Measurements from ENCODE around the gene RPN1.

RPN1 gene

DNA sequence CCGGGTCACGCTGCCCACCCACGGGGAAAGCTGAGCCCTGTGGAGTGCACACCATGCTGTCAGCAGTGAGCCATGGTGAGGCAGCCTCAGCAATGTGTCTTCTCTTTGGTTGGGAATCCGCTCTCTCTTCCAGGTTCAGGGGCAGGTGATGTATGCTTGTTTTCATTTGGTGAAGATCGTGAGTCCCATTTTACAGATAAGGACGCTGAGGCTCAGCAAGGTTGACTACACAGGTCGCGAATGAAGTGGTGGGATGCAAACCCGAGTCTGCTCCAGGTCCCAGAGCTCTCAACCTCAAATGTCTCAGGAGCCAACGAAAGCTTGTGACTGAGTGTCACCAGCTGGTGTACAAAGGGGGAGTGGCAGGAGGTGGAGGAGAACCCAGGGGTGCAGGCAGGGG is 74.3 kb downstream of the RPN1 start:
- no peak for DNase-seq

DNA sequence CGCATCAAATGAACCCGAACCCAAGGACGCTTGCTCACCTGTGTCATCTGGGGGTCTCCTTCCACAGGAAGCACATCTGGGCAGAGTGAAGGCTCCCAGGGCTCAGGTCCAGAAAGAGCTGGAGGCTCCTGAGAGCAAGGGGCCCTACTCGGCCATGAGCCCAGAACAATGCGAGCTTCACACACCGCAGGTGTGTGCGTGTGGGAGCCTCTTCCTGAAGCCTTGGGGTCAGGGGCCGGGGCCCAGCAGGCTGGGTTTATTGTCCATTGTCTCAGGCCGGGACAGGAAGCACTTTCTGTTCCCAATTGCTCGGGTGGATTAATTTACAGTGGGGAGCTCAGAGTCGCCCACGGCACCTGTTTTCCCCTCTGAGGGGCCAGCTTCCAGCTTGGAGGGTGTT is 74.8 kb downstream of the RPN1 start:
- DNase-seq, result no peak

DNA sequence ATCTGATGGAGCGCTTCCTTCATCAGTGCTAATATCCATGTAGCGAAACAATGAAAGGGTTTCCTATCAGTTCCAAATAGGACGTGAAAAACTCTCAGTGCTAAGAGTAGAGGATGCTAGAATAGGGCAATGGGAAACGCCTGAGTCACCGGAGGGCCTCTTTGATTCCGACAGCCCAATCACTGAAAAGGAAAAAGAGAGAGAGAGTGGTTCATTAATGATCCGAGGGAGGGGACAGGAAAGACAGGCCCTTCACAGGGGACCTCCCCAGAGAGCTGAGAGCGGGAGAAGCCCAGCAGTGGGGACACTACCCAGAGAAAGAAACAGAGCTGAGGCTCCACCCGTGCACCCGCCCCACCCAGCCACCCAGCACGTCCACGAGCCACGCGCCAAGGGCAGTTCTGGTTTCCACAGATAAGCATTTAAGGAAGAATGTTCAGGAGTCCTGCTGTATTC is 76.9 kb downstream of the RPN1 start:
- DNase-seq, result no peak

DNA sequence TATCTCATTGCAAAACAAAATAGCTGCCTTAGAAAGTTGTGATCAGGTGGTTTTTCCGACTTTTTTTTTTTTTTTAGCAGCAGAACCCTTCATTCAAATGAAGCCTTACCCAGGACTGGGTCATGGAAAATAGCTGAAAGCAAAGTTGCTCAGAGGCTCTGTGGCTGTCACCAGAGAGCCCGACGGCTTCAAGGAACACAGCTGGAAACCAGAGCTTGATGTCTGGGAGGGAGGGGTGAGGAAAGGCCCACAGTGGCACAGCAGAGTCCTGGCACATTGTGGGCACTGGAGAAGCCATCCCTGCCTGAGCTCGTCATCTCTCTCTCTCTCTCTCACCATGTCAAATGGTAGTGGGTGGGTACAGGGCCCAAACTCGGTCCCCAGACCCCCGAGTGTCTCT is 77.5 kb downstream of the RPN1 start:
- no peak for DNase-seq

DNA sequence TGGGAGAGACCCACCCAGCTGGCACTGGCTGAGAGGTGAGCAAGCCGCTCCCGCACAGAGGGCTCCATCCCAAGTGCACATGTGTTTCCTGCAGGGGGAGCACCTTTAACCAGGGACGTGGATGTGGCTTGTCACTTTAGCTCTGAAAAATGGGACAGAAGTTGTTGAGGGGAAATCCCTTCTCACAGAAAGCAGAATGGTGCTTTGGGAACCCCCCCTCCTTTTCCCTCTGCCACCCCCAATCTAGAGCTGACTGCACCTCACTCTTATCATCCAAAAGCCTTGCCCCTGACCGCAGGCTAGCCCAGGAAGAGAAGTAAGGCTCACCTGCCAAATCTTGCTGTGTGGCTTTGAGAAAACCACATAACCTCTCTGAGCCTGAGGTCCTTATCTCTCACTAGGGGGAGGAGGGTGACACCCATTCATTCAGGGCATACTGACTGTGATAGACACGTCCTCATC is 77.9 kb downstream of the RPN1 start:
- DNase-seq, result no peak

DNA sequence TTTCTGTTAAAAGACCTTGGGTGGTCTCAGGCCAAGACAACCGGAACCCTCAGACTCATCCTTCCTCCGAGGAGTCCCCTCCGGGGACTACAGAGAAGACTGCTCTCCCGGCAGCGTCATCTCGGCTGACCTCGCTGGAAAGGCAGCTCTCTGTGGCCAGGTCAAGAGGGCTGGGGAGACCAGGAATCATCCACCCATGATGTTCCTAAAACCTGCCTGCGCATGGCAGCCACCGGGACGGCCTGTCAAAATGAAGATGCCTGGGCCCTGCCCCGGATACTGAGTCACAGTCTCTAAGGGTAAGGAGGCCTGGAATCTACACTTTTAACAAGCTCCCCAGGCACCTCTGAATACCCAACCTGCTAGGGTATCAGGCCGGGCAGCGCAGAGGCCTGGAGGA is 78.6 kb downstream of the RPN1 start:
- no peak for DNase-seq

All from NCI-H2171 (cell line).